Suppressor macrophage treated with lipopolysaccharide for 1 hour (primary cell): ENCODE data around the gene PCDHB11.
"Not testable (repeated sequence)": the region's sequence is repeated elsewhere in the genome, so short reads cannot be mapped to it uniquely, and the experiment has no call there.

Experiments used
- DNase-seq, 3 donors: peaks; one replicate each; pipeline ENCODE4 v3.0.0-alpha.2; 2020 to 2022

The PCDHB11 gene

GRCh38 chr5:141199359-141200235, at the start of gene PCDHB11:
PCDHB11 (plus strand) TSS chr5:141199627; CDS start chr5:141199775, 148 bp downstream.
- DNase-seq: no peak

- no peak for DNase-seq
These were observed 49.6 kb upstream of the PCDHB11 start, which contains the start of gene PCDHB6 for GRCh38 chr5:141149812-141150211. PCDHB6 (plus strand) TSS chr5:141150057; CDS start chr5:141150258, 201 bp downstream.

GRCh38 chr5:141150224-141150992, 49.0 kb upstream of the PCDHB11 start:
- DNase-seq: no peak

GRCh38 chr5:141150993-141151325, 48.5 kb upstream of the PCDHB11 start:
- DNase-seq: no peak

GRCh38 chr5:141151632-141152031, 47.8 kb upstream of the PCDHB11 start:
- not testable (repeated sequence) for DNase-seq

GRCh38 chr5:141152096-141152495, 47.3 kb upstream of the PCDHB11 start:
- DNase-seq: not testable (repeated sequence)

- no peak for DNase-seq
These were observed 43.7 kb upstream of the PCDHB11 start for GRCh38 chr5:141155540-141156374.

GRCh38 chr5:141157356-141157755, 42.1 kb upstream of the PCDHB11 start:
- not testable (repeated sequence) for DNase-seq

GRCh38 chr5:141157901-141158300, 41.5 kb upstream of the PCDHB11 start:
- not testable (repeated sequence) for DNase-seq

- DNase-seq: peak in 2 of 3 donors; percentile 7 to 20
These were observed 26.8 kb upstream of the PCDHB11 start, which contains the start of gene PCDHB7 for GRCh38 chr5:141172381-141173204. PCDHB7 (plus strand) TSS chr5:141172644; CDS start chr5:141172836, 192 bp downstream.

- DNase-seq: not testable (repeated sequence)
These were observed 24.9 kb upstream of the PCDHB11 start for GRCh38 chr5:141174291-141175104.

- DNase-seq: no peak
These were observed 23.5 kb upstream of the PCDHB11 start for GRCh38 chr5:141175933-141176332.

GRCh38 chr5:141177577-141178191, 21.7 kb upstream of the PCDHB11 start, which contains the start of gene PCDHB8:
PCDHB8 (plus strand) TSS chr5:141177790; CDS start chr5:141178035, 245 bp downstream.
- not testable (repeated sequence) for DNase-seq

- DNase-seq: not testable (repeated sequence)
These were observed 20.1 kb upstream of the PCDHB11 start for GRCh38 chr5:141179371-141179770.

GRCh38 chr5:141179876-141180275, 19.6 kb upstream of the PCDHB11 start:
- not testable (repeated sequence) for DNase-seq

- no peak for DNase-seq
These were observed 19.1 kb upstream of the PCDHB11 start for GRCh38 chr5:141180313-141180712.

- no peak for DNase-seq
These were observed 17.2 kb upstream of the PCDHB11 start, which contains the start of gene PCDHB16 for GRCh38 chr5:141182248-141182647. PCDHB16 (plus strand) TSS chr5:141182387; CDS start chr5:141182560, 173 bp downstream.

GRCh38 chr5:141184117-141184855, 15.1 kb upstream of the PCDHB11 start:
- DNase-seq: not testable (repeated sequence)

- peak in 2 of 3 donors; percentile 20 to 31 for DNase-seq
These were observed 12.4 kb upstream of the PCDHB11 start, which contains the start of gene PCDHB9 for GRCh38 chr5:141186897-141187512. PCDHB9 (plus strand) TSS chr5:141187161; CDS start chr5:141187319, 158 bp downstream.
